Pancreas (tissue), 10 donors: ENCODE data around the gene C1GALT1C1L. TPM values are rescaled to one million over a fixed set of nuclear protein-coding genes. Genes with fewer than 3 reads are reported as not detected.
"Not testable (repeated sequence)": the region's sequence is repeated elsewhere in the genome, so short reads cannot be mapped to it uniquely, and the experiment has no call there.

Experiments used
- ATAC-seq, 4 donors: fragments of 200-7000 bp; cut with Tn5 transposase; one replicate each; pipeline versions ENCODE4 v1.8.0 to v1.9.1; 2020; ENCODE audit warnings: mild to moderate bottlenecking in 4 of 4, moderate library complexity in 4 of 4
- DNase-seq, 6 donors: peaks; one replicate each; pipeline ENCODE4 v3.0.0-alpha.2; 2020
- FAIRE-seq: peaks from 2 replicates; lab custom pipeline; 2012; peaks lifted over from hg19 to GRCh38; lab: Jason Lieb, UNC
- H3K27ac ChIP-seq, 4 donors: fragments of 200-600 bp; sonication (generic); 1 replicate in 3 of 4; 2 replicates in 1 of 4; pipeline versions ENCODE4 v1.5.0 to v1.8.0; 2020
- H3K27me3 ChIP-seq, 4 donors: fragments of 200-600 bp; one replicate each; pipeline ENCODE4 v1.8.0; 2021
- H3K36me3 ChIP-seq, 3 donors: fragments of 200-600 bp; sonication (generic) in 1 of 3; one replicate each; pipeline versions ENCODE4 v1.5.0 to v1.8.0; 2020 to 2021
- H3K4me1 ChIP-seq, 3 donors: fragments of 200-600 bp; one replicate each; pipeline ENCODE4 v1.8.0; 2021
- H3K4me3 ChIP-seq, 4 donors: fragments of 200-600 bp; sonication (generic) in 2 of 4; one replicate each; pipeline versions ENCODE4 v1.5.0 to v1.8.0; 2020 to 2021
- H3K9me3 ChIP-seq, 4 donors: fragments of 200-600 bp; one replicate each; pipeline ENCODE4 v1.8.0; 2021
- whole genome bisulfite sequencing, 2 donors: extraction: QIAGEN DNeasy Blood & Tissue Kit; methylation state at CpG; one replicate each; pipeline ENCODE4 v1.1.7; 2013; 5-methylcytosine and 5-hydroxymethylcytosine counted together
- intact Hi-C, 3 donors: fragments of 100-400 bp; cut with DNase I; formaldehyde crosslinking; loops; one replicate each; pipeline versions ENCODE4 v1.11.1 to v1.14.2; 2022
- polyA plus RNA-seq, 2 donors: library from polyadenylated mRNA; stranded (reverse); fragments of 200-250 nt; gene quantifications; one replicate each; pipeline ENCODE4 v1.2.3, GENCODE V29; 2013
- total RNA-seq, 6 donors: library from RNA; stranded (reverse); fragmentation: NEBNext Ultra II Directional in 4 of 6; extraction: Animal tissue kit (Norgen Biotek cat#: 25700) in 4 of 6; gene quantifications; one replicate each; pipeline versions ENCODE4 v1.2.1 to v1.2.4, GENCODE V29; 2021 to 2023
- TF ChIP-seq, protein P1 (sequence below), 4 donors: fragments of 200-600 bp; sonication (generic) in 3 of 4; IDR thresholded peaks; one replicate each; pipeline versions ENCODE4 v1.5.0 to v1.8.0; 2021; ENCODE audit warnings: antibody characterized with exemption in 4 of 4
- donor health status: healthy with polysubstance abuse.
- donor health status: DM: no; HTN: no; CAD: no; lungs with moderate emphysema.
- donor health status: DM: no; HTN: no; CAD: no.
- donor health status: control.
- donor health status: control.
- donor health status: Bipolar disorder and iron deficiency.
- donor health status: DM: yes; HTN: yes; CAD: no.
- donor health status: DM: no; HTN: no; CAD: no.
- donor health status: DM: no; HTN: no; CAD: no.
- donor health status: DM: yes; HTN: yes; CAD: no.

C1GALT1C1L gene
- total and polyA plus RNA-seq, 8 donors = 0.16 to 1.2 (median 0.29) TPM

DNA sequence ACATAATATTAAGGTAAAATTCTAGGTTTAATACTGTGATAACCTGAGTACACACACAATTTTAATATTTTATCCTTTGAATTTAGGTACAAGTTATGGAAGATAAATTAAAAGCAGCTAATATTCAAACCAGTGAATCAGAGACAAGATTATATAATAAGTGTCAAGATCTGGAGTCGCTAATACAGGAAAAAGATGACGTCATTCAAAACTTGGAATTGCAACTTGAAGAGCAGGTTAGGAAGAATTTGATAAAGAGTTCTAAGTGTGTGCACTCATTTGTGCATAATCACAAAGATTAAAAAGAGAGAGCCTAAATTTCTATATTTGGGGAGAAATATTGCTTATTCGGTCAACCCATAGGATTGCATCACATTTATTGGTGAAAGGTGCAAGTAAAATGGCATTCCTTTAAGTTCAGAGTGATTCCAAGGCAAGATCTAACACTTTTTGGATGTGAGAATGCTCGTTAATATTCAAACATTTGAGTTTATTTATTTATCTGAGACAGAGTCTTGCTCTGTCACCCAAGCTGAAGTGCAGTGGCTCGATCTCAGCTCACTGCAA lies 16.3 kb upstream of the C1GALT1C1L start:
- WGBS, 2 donors = 58 to 70% methylated on average over 5 of the region's 5 CpGs
- H3K4me1 ChIP-seq = no peaks in the 10 kb centered on the region
- H3K9me3 ChIP-seq = no peaks in the 10 kb centered on the region
- intact Hi-C loops = no loop called here
- ATAC-seq (no peak), FAIRE-seq (no peak), DNase-seq (no peak)
- TF ChIP-seq, protein P1, sequence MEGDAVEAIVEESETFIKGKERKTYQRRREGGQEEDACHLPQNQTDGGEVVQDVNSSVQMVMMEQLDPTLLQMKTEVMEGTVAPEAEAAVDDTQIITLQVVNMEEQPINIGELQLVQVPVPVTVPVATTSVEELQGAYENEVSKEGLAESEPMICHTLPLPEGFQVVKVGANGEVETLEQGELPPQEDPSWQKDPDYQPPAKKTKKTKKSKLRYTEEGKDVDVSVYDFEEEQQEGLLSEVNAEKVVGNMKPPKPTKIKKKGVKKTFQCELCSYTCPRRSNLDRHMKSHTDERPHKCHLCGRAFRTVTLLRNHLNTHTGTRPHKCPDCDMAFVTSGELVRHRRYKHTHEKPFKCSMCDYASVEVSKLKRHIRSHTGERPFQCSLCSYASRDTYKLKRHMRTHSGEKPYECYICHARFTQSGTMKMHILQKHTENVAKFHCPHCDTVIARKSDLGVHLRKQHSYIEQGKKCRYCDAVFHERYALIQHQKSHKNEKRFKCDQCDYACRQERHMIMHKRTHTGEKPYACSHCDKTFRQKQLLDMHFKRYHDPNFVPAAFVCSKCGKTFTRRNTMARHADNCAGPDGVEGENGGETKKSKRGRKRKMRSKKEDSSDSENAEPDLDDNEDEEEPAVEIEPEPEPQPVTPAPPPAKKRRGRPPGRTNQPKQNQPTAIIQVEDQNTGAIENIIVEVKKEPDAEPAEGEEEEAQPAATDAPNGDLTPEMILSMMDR (IDR thresholded peaks at IDR 0.05) = no peak
- no peak overlapping the region for H3K27ac ChIP-seq
- no peak overlapping the region for H3K4me3 ChIP-seq
- H3K27me3 ChIP-seq = no peaks in the 10 kb centered on the region
- no peaks in the 10 kb centered on the region for H3K36me3 ChIP-seq

DNA sequence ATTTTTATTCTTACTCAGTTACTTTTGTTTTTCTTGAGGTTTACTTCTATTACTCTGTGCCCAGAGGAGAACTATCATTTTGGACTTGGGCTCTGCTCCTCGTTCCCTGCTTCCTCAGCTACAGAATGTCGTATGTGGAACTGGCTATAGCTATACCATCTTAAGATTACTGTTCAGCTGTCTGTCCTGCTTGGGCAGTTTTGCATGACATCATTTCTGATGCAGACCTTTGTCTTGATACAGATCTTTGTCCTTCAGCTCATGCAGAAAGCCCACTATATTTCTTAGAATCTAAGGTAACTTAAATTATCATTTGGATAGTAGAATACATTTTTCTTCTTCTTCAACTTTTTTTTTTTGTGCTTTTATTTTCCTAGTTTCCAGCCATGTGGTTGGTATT lies 13.8 kb upstream of the C1GALT1C1L start:
- FAIRE-seq = no peak
- Histone ChIP-seq H3K36me3 (no peaks in the 10 kb centered on the region), H3K27me3 (no peaks in the 10 kb centered on the region), H3K27ac (no peak overlapping the region), H3K9me3 (no peaks in the 10 kb centered on the region), H3K4me3 (no peak overlapping the region), H3K4me1 (no peaks in the 10 kb centered on the region)
- no peak for ATAC-seq
- TF ChIP-seq, protein P1 (IDR thresholded peaks at IDR 0.05) = no peak
- intact Hi-C loops = no loop called here
- WGBS, 2 donors = 62 to 74% methylated on average over 2 of the region's 2 CpGs
- no peak for DNase-seq

DNA sequence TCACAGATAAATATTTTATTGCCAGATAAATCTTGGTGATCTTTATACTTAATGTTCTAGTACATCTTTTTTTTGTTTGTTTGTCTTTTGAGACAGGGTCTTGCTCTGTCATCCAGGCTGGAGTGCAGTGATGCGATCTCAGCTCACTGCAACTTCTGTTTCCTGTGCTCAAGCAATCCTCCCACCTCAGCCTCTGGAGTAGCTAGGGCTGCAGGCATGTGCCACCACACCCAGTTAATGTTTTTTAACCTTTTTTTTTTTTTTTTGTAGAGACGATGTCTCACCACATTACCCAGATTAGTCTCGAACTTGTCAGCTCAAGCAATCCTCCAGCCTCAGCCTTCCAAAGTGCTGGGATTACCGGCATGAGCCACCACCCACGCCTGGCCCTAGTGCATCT lies 9.1 kb upstream of the C1GALT1C1L start:
- intact Hi-C loops = no loop called here
- Histone ChIP-seq H3K27me3 (no peaks in the 10 kb centered on the region), H3K27ac (no peak overlapping the region), H3K36me3 (no peaks in the 10 kb centered on the region), H3K9me3 (no peaks in the 10 kb centered on the region), H3K4me1 (no peaks in the 10 kb centered on the region), H3K4me3 (no peak overlapping the region)
- 76 to 77% methylated on average over 5 of the region's 5 CpGs for WGBS, 2 donors
- no peak for DNase-seq
- TF ChIP-seq, protein P1 (IDR thresholded peaks at IDR 0.05) = no peak
- no peak for FAIRE-seq
- ATAC-seq = no peak

DNA sequence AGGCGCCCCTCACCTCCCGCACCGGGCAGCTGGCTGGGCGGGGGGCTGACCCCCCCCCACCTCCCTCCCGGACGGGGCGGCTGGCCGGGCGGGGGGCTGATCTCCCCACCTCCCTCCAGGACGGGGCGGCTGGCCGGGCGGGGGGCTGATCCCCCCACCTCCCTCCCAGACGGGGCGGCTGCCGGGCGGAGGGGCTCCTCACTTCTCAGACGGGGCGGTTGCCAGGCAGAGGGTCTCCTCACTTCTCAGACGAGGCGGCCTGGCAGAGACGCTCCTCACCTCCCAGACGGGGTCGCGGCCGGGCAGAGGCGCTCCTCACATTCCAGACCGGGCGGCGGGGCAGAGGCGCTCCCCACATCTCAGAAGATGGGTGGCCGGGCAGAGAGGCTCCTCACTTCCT lies 1.6 kb upstream of the C1GALT1C1L start:
- H3K27ac ChIP-seq, ATAC-seq, H3K4me1 ChIP-seq, H3K9me3 ChIP-seq, FAIRE-seq, H3K27me3 ChIP-seq, intact Hi-C loops, H3K4me3 ChIP-seq, H3K36me3 ChIP-seq: not testable (repeated sequence)
- peak in 1 of 6 donors; percentile 45 for DNase-seq
- 95 to 96% methylated on average over 18 to 32 of the region's 32 CpGs for WGBS, 2 donors

DNA sequence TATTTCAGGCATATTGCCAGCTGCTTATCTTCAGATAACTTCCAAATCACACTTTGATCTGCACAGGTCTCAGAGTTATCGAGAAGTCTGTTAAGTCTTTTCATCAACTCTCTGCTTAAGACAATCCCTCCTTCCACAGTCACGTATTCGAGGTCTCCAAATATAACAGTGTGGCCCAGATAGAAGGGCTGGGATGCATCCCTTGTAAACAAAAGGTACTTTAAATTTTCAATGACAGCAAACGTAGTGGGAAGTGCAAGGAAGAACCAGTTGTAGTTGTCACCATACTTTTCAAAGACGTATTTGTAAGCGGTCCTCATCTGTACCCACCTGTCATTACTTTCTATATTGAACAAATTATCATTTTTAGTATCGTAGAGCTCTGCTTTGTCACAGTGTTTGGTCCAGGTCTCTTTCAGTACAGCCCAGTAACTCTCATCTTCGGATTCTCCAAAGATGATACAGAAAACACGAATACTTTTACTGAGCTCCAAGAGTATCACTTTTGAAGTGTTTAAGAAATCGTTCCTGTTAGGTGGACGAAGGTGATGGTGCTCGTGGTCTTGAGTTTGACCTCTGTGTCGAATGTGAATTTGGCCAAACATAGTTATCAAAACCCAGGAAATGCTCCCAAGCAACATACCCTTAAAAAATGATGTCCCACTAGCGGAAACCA lies 445 bp downstream of the C1GALT1C1L start:
- Histone ChIP-seq H3K9me3 (no peaks in the 10 kb centered on the region), H3K36me3 (no peaks in the 10 kb centered on the region), H3K4me3 (peak overlapping the region; percentile 30 to 47 (median 38)), H3K27me3 (no peaks in the 10 kb centered on the region), H3K4me1 (no peaks in the 10 kb centered on the region), H3K27ac (no peak overlapping the region)
- intact Hi-C loops = no loop called here
- TF ChIP-seq, protein P1 (IDR thresholded peaks at IDR 0.05) = no peak
- DNase-seq (no peak), FAIRE-seq (no peak), ATAC-seq (peak; percentile 12 to 45 (median 24))
- WGBS, 2 donors = 34 to 38% methylated on average over 14 of the region's 14 CpGs
